ENCODE results near the gene CFAP52. TPM values are rescaled to one million over a fixed set of nuclear protein-coding genes. Genes with fewer than 3 reads are reported as not detected.

The CFAP52 gene
- polyA plus RNA-seq, 1 donor (not counting 4 experiments of a cell fraction or from before 2014, with no cell fraction given), result 0.08 TPM

DNA sequence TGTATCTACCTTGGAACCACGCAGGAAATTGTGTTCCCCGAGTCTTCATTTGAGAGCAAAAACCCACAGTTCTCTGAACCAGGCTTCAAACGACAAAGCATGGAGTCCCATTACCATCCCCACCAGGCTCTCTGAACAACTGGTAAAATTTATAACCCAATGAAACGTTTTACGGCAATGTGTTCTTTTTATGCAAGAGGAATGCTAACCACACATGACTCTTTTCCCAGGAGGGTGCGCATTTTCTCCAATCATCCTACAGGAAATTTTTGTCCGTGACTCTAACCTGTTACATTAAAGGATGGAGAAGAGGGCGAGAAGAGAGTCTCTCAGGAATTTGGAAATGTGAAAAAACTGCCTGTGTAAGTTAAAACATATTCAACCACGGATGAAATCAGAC, 18.6 kb upstream of the CFAP52 start:
- no peaks in the 10 kb centered on the region for H3K4me1 ChIP-seq (ENCODE audit: control insufficient read depth, extremely low read depth, insufficient read depth, low read length)
- no peak overlapping the region for H3K4me3 ChIP-seq (ENCODE audit: control insufficient read depth in 2 of 3, extremely low read depth in 1 of 3, insufficient read depth in 2 of 3, low read depth in 1 of 3, low read length in 3 of 3)
- TF ChIP-seq EZH2 (IDR thresholded peaks at IDR 0.05; ENCODE audit: low read length) (no peak), CTCF (optimal IDR thresholded peaks at IDR 0.05 in 1 of 3, IDR thresholded peaks at IDR 0.05 in 1 of 3, conservative IDR thresholded peaks at IDR 0.05 in 1 of 3; ENCODE audit: extremely low read depth in 1 of 3, insufficient read depth in 2 of 3, low read length in 3 of 3) (no peak)
- no peak overlapping the region for H3K9ac ChIP-seq (ENCODE audit: control insufficient read depth, extremely low read depth, insufficient read depth, low read length)
- dilution Hi-C loops (cut with MboI; ENCODE audit: extremely low pct_ligation_motif_present, low sequenced_read_pairs), result no loop called here
- no peak overlapping the region for H3K4me2 ChIP-seq (ENCODE audit: control insufficient read depth, extremely low read depth, insufficient read depth, low read depth, low read length)
- H4K20me1 ChIP-seq (ENCODE audit: control insufficient read depth, extremely low read depth, insufficient read depth, low read length), result no peaks in the 10 kb centered on the region
- H3K79me2 ChIP-seq (ENCODE audit: control insufficient read depth, insufficient read depth, low read length), result no peaks in the 10 kb centered on the region
- no peak overlapping the region for H3K27ac ChIP-seq (ENCODE audit: control insufficient read depth, insufficient read depth, low read length)
- H3K9me3 ChIP-seq (ENCODE audit: control insufficient read depth, low read depth, low read length), result no peaks in the 10 kb centered on the region
- peaks cover 1 to 5% of the 10 kb centered on the region in 2 experiments for H3K36me3 ChIP-seq (ENCODE audit: control insufficient read depth in 2 of 2, extremely low read depth in 1 of 2, insufficient read depth in 2 of 2, low read length in 2 of 2)
- H3K9me1 ChIP-seq (ENCODE audit: control insufficient read depth, extremely low read depth, insufficient read depth, low read length), result no peaks in the 10 kb centered on the region
- no peak for FAIRE-seq
- no peak overlapping the region for H2AFZ ChIP-seq (ENCODE audit: control insufficient read depth, low read length)
- DNase-seq (ENCODE audit: low read depth, low spot score), result no peak
- H3K27me3 ChIP-seq (ENCODE audit: control insufficient read depth, extremely low read depth, insufficient read depth, low read length), result no peaks in the 10 kb centered on the region

DNA sequence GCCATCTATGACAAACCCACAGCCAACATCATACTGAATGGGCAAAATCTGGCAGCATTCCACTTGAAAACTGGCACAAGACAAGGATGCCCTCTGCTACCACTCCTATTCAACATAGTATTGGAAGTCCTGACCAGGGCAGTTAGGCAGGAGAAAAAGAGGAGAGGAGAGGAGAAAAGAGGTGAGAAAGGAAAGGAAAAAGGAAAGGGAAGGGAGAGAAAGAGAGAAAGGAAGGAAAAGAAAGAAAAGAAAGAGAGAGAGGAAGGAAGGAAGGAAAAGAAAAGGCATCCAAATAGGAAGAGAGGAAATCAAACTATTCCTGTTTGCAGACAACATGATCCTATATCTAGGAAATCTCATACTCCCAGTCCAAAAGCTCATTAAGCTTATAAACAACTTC, 12.3 kb upstream of the CFAP52 start:
- no peaks in the 10 kb centered on the region for H4K20me1 ChIP-seq (ENCODE audit: control insufficient read depth, extremely low read depth, insufficient read depth, low read length)
- no peaks in the 10 kb centered on the region for H3K9me1 ChIP-seq (ENCODE audit: control insufficient read depth, extremely low read depth, insufficient read depth, low read length)
- H3K79me2 ChIP-seq (ENCODE audit: control insufficient read depth, insufficient read depth, low read length), result no peaks in the 10 kb centered on the region
- H3K9ac ChIP-seq (ENCODE audit: control insufficient read depth, extremely low read depth, insufficient read depth, low read length), result no peak overlapping the region
- no peak for FAIRE-seq
- DNase-seq (ENCODE audit: low read depth, low spot score), result no peak
- H3K4me1 ChIP-seq (ENCODE audit: control insufficient read depth, extremely low read depth, insufficient read depth, low read length), result no peaks in the 10 kb centered on the region
- H2AFZ ChIP-seq (ENCODE audit: control insufficient read depth, low read length), result no peak overlapping the region
- no peaks in the 10 kb centered on the region for H3K27me3 ChIP-seq (ENCODE audit: control insufficient read depth, extremely low read depth, insufficient read depth, low read length)
- no peak for TF ChIP-seq EZH2 (IDR thresholded peaks at IDR 0.05; ENCODE audit: low read length)
- no peak for TF ChIP-seq CTCF (optimal IDR thresholded peaks at IDR 0.05 in 1 of 3, IDR thresholded peaks at IDR 0.05 in 1 of 3, conservative IDR thresholded peaks at IDR 0.05 in 1 of 3; ENCODE audit: extremely low read depth in 1 of 3, insufficient read depth in 2 of 3, low read length in 3 of 3)
- H3K27ac ChIP-seq (ENCODE audit: control insufficient read depth, insufficient read depth, low read length), result no peak overlapping the region
- no peak overlapping the region for H3K4me3 ChIP-seq (ENCODE audit: control insufficient read depth in 2 of 3, extremely low read depth in 1 of 3, insufficient read depth in 2 of 3, low read depth in 1 of 3, low read length in 3 of 3)
- dilution Hi-C loops (cut with MboI; ENCODE audit: extremely low pct_ligation_motif_present, low sequenced_read_pairs), result no loop called here
- no peaks in the 10 kb centered on the region for H3K9me3 ChIP-seq (ENCODE audit: control insufficient read depth, low read depth, low read length)
- H3K36me3 ChIP-seq (ENCODE audit: control insufficient read depth in 2 of 2, extremely low read depth in 1 of 2, insufficient read depth in 2 of 2, low read length in 2 of 2), result peaks cover 0 to 5% of the 10 kb centered on the region in 2 experiments
- no peak overlapping the region for H3K4me2 ChIP-seq (ENCODE audit: control insufficient read depth, extremely low read depth, insufficient read depth, low read depth, low read length)
